Neuronal stem cell (in vitro differentiated cells): ENCODE data around the gene SCAMP2.

Experiments
- DNase-seq: peaks from one replicate; pipeline ENCODE4 v3.0.0-alpha.2; 2013; ENCODE audit warnings: low spot score
- H2AFZ ChIP-seq: one replicate; pipeline ENCODE4 v1.6.1; 2013; ENCODE audit warnings: mild to moderate bottlenecking, low read length, inconsistent platforms
- H2AK5ac ChIP-seq: 2 replicates; pipeline ENCODE4 v1.6.1; 2013; ENCODE audit warnings: low read depth, mild to moderate bottlenecking, inconsistent platforms, low read length, moderate library complexity, mixed read lengths
- H2BK120ac ChIP-seq: 2 replicates; pipeline ENCODE4 v1.6.1; 2013; ENCODE audit warnings: low read depth, mild to moderate bottlenecking, inconsistent platforms, low read length, moderate library complexity, mixed read lengths
- H2BK12ac ChIP-seq: one replicate; pipeline ENCODE4 v1.6.1; 2013; ENCODE audit warnings: low read length, inconsistent platforms
- H2BK15ac ChIP-seq: 2 replicates; pipeline ENCODE4 v1.6.1; 2013; ENCODE audit warnings: mild to moderate bottlenecking, low read length, inconsistent platforms, mixed read lengths
- H2BK5ac ChIP-seq: one replicate; pipeline ENCODE4 v1.6.1; 2013; ENCODE audit warnings: inconsistent platforms, mild to moderate bottlenecking, low read length, moderate library complexity
- H3K14ac ChIP-seq: one replicate; pipeline ENCODE4 v1.6.1; 2013; ENCODE audit warnings: low read length, inconsistent platforms
- H3K18ac ChIP-seq: 2 replicates; pipeline ENCODE4 v1.6.1; 2013; ENCODE audit warnings: low read length, inconsistent platforms
- H3K23ac ChIP-seq: 2 replicates; pipeline ENCODE4 v1.6.1; 2013; ENCODE audit warnings: low read depth, mild to moderate bottlenecking, mixed read lengths, low read length, inconsistent platforms; ENCODE audit not compliant: poor library complexity
- H3K27ac ChIP-seq: replicated peaks from 3 replicates; pipeline ENCODE4 v1.5.1; 2013; ENCODE audit warnings: low read length, inconsistent platforms
- H3K27me3 ChIP-seq, 3 experiments: 2 replicates each; pipeline ENCODE4 v1.6.1; 2013; ENCODE audit warnings: low read length in 3 of 3, mild to moderate bottlenecking in 2 of 3, inconsistent platforms in 1 of 3, low read depth in 1 of 3, mixed read lengths in 1 of 3, moderate library complexity in 1 of 3; ENCODE audit not compliant: control insufficient read depth in 3 of 3, insufficient read depth in 3 of 3
- H3K36me3 ChIP-seq, 2 donors: replicated peaks in 1 of 2; 2 replicates each; pipeline ENCODE4 v1.6.1; 2013; ENCODE audit warnings: low read length in 2 of 2; ENCODE audit not compliant: control insufficient read depth in 2 of 2, insufficient read depth in 2 of 2
- H3K4ac ChIP-seq: 2 replicates; pipeline ENCODE4 v1.6.1; 2013; ENCODE audit warnings: inconsistent platforms, mild to moderate bottlenecking, low read length, moderate library complexity
- H3K4me1 ChIP-seq, 2 donors: 1 replicate in 1 of 2; 2 replicates in 1 of 2; pipeline ENCODE4 v1.6.1; 2013; ENCODE audit warnings: low read length in 2 of 2, low read depth in 1 of 2; ENCODE audit not compliant: control insufficient read depth in 2 of 2, insufficient read depth in 1 of 2
- H3K4me2 ChIP-seq: one replicate; pipeline ENCODE4 v1.6.1; 2013; ENCODE audit warnings: mild to moderate bottlenecking, low read length, inconsistent platforms; ENCODE audit not compliant: insufficient read depth, poor library complexity, severe bottlenecking
- H3K4me3 ChIP-seq, 2 donors: 2 replicates each; pipeline ENCODE4 v1.5.1; 2013; ENCODE audit warnings: low read length in 2 of 2, mild to moderate bottlenecking in 2 of 2, inconsistent platforms in 1 of 2, moderate library complexity in 1 of 2
- H3K79me1 ChIP-seq: one replicate; pipeline ENCODE4 v1.6.1; 2013; ENCODE audit warnings: low read depth, mild to moderate bottlenecking, inconsistent platforms, low read length, moderate library complexity
- H3K9ac ChIP-seq: one replicate; pipeline ENCODE4 v1.6.1; 2013; ENCODE audit warnings: mild to moderate bottlenecking, low read depth, low read length, inconsistent platforms; ENCODE audit not compliant: poor library complexity
- H3K9me3 ChIP-seq, 2 donors: replicated peaks in 1 of 2; 2 replicates each; pipeline versions ENCODE3 to v1.6.1; 2013; ENCODE audit warnings: low read length in 2 of 2, mild to moderate bottlenecking in 2 of 2, inconsistent platforms in 1 of 2, low read depth in 1 of 2, mixed read lengths in 1 of 2, moderate library complexity in 1 of 2; ENCODE audit not compliant: control insufficient read depth in 2 of 2, insufficient read depth in 1 of 2
- H4K8ac ChIP-seq: one replicate; pipeline ENCODE4 v1.6.1; 2013; ENCODE audit warnings: low read depth, mild to moderate bottlenecking, inconsistent platforms, low read length, moderate library complexity
- H4K91ac ChIP-seq: one replicate; pipeline ENCODE4 v1.6.1; 2013; ENCODE audit warnings: low read length, low read depth, mild to moderate bottlenecking, inconsistent platforms; ENCODE audit not compliant: poor library complexity
- WGBS, 2 donors: extraction: QIAGEN DNeasy Blood & Tissue Kit; methylation state at CpG; one replicate each; pipeline ENCODE4 v1.1.7; 2013; ENCODE audit warnings: missing lambda C conversion rate in 2 of 2, mixed read lengths in 1 of 2; ENCODE audit not compliant: insufficient read length in 2 of 2, insufficient replicate concordance in 1 of 2; ENCODE audit errors: extremely low coverage in 2 of 2; 5-methylcytosine and 5-hydroxymethylcytosine counted together

The SCAMP2 gene

DNA sequence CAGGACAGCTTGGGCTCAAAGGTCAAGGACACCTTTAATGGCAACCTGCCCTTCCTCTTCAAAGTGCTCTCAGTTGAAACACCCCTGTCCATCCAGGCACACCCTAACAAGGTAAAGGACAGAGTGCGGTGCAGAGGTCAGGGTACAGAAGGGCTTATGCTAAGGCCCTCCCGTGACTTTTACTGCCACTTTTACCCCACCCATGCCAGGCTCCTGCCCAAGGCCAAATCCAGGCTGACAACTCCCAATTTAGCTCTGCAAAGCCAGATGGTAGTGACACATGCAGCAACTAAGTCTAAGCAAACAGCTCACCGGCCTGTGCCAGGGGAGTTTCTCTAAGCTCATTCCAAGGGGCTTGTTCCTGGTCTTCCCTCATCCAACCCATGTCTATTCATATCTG lies 18.3 kb upstream of the SCAMP2 start:
- no peak overlapping the region for H3K23ac ChIP-seq
- H3K18ac ChIP-seq, result no peak overlapping the region
- H2AK5ac ChIP-seq, result no peak overlapping the region
- no peak overlapping the region for H2BK15ac ChIP-seq
- H3K9ac ChIP-seq, result no peak overlapping the region
- H3K4me3 ChIP-seq, result peak overlapping the region in 1 of 2 donors; percentile 67
- H3K4me1 ChIP-seq, result peaks cover 7% of the 10 kb centered on the region in 2 donors
- H3K9me3 ChIP-seq, result no peaks in the 10 kb centered on the region
- H3K4me2 ChIP-seq, result no peak overlapping the region
- no peaks in the 10 kb centered on the region for H3K27me3 ChIP-seq
- H2BK5ac ChIP-seq, result no peak overlapping the region
- no peak overlapping the region for H2BK12ac ChIP-seq
- no peak overlapping the region for H4K8ac ChIP-seq
- H3K4ac ChIP-seq, result no peak overlapping the region
- no peak overlapping the region for H2AFZ ChIP-seq
- DNase-seq, result no peak
- no CpG with 5 or more reads among the region's 3 CpGs for WGBS, 2 donors
- H3K79me1 ChIP-seq, result no peaks in the 10 kb centered on the region
- H3K14ac ChIP-seq, result no peak overlapping the region
- no peak overlapping the region for H4K91ac ChIP-seq
- no peak overlapping the region for H2BK120ac ChIP-seq
- peaks cover 24 to 40% of the 10 kb centered on the region in 2 donors for H3K36me3 ChIP-seq
- no peak overlapping the region for H3K27ac ChIP-seq

DNA sequence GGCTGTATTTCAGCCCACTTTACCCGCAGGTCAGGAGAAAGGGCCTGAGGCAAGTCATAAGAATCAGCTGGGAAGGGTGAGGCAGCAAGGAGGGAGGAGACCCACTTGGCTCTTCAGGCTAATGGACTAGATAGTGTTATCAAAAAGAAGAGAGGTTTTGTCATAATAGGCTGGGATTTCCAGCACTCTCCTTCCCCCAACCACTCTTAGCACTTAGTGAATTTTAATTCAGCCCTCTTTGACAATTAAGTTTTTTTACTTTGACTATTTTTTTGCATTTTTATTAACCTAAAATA lies 17.4 kb upstream of the SCAMP2 start:
- Histone ChIP-seq H3K18ac (no peak overlapping the region), H4K91ac (no peak overlapping the region), H4K8ac (no peak overlapping the region), H3K23ac (no peak overlapping the region), H2AK5ac (no peak overlapping the region), H2BK15ac (no peak overlapping the region), H3K36me3 (peaks cover 19 to 31% of the 10 kb centered on the region in 2 donors), H3K27me3 (no peaks in the 10 kb centered on the region), H3K27ac (no peak overlapping the region), H3K4me3 (peak overlapping the region; percentile 67 to 91), H3K79me1 (no peaks in the 10 kb centered on the region), H3K9me3 (no peaks in the 10 kb centered on the region), H2BK5ac (no peak overlapping the region), H2BK120ac (no peak overlapping the region), H3K14ac (no peak overlapping the region), H3K9ac (peak overlapping the region; percentile 96), H2BK12ac (no peak overlapping the region), H3K4me2 (peak overlapping the region; percentile 92), H3K4ac (no peak overlapping the region), H3K4me1 (peaks cover 7% of the 10 kb centered on the region in 2 donors), H2AFZ (peak overlapping the region; percentile 91)
- no CpG with 5 or more reads among the region's 1 CpG for WGBS, 2 donors
- DNase-seq, result no peak

GRCh38 chr15:74889883-74890664 lies 16.9 kb upstream of the SCAMP2 start, which contains the start of gene MPI:
MPI (plus strand) TSS chr15:74890042; CDS start chr15:74890074, 32 bp downstream.
- Histone ChIP-seq H4K91ac (no peak within 1 kb of the TSS), H2AK5ac (peak within 1 kb of the TSS; percentile 26), H3K9ac (peak within 1 kb of the TSS; percentile 96), H2BK120ac (peak within 1 kb of the TSS; percentile 19), H3K23ac (peak within 1 kb of the TSS; percentile 87), H3K27ac (no peak within 1 kb of the TSS), H3K4me3 (peak within 1 kb of the TSS; percentile 67 to 91), H2BK15ac (no peak within 1 kb of the TSS), H3K27me3 (no peaks in the 10 kb centered on the region), H2BK12ac (no peak within 1 kb of the TSS), H3K36me3 (peaks cover 19 to 27% of the 10 kb centered on the region in 2 donors), H3K14ac (no peak within 1 kb of the TSS), H3K9me3 (no peaks in the 10 kb centered on the region), H4K8ac (peak within 1 kb of the TSS; percentile 77), H3K18ac (peak within 1 kb of the TSS; percentile 89), H3K4ac (no peak within 1 kb of the TSS), H2BK5ac (no peak within 1 kb of the TSS), H3K79me1 (no peaks in the 10 kb centered on the region), H2AFZ (peak within 1 kb of the TSS; percentile 91), H3K4me2 (peak within 1 kb of the TSS; percentile 92), H3K4me1 (peaks cover 7% of the 10 kb centered on the region in 2 donors)
- DNase-seq, result peak; percentile 82
- no CpG with 5 or more reads among the region's 47 CpGs for WGBS, 2 donors

- Histone ChIP-seq H2AFZ (peak overlapping the region; percentile 91), H4K91ac (no peak overlapping the region), H3K4me2 (peak overlapping the region; percentile 92), H3K9me3 (no peaks in the 10 kb centered on the region), H2BK12ac (no peak overlapping the region), H3K23ac (no peak overlapping the region), H2BK120ac (no peak overlapping the region), H3K79me1 (no peaks in the 10 kb centered on the region), H3K9ac (no peak overlapping the region), H2BK5ac (no peak overlapping the region), H3K4ac (no peak overlapping the region), H3K27ac (no peak overlapping the region), H3K27me3 (no peaks in the 10 kb centered on the region), H2AK5ac (no peak overlapping the region), H3K14ac (no peak overlapping the region), H3K36me3 (peaks cover 19 to 27% of the 10 kb centered on the region in 2 donors), H3K18ac (no peak overlapping the region), H3K4me3 (peak overlapping the region; percentile 67 to 70), H2BK15ac (no peak overlapping the region), H3K4me1 (peaks cover 7% of the 10 kb centered on the region in 2 donors), H4K8ac (no peak overlapping the region)
- DNase-seq, result no peak
- no CpG with 5 or more reads among the region's 8 CpGs for WGBS, 2 donors
Observed at GRCh38 chr15:74889390-74889882, 16.3 kb upstream of the SCAMP2 start.
